Measurements from ENCODE around the gene MPZL3.

- no peak for TF ChIP-seq CTCF (conservative IDR thresholded peaks at IDR 0.05; ENCODE audit: low read depth, low read length)
- TF ChIP-seq EZH2 (IDR thresholded peaks at IDR 0.05; ENCODE audit: borderline replicate concordance, low read depth, low read length, poor library complexity, severe bottlenecking), result no peak
Observed at GRCh38 chr11:118238929-118239328, 13.2 kb downstream of the MPZL3 start.
